Measurements from ENCODE around the gene NRG4. TPM values are rescaled to one million over a fixed set of nuclear protein-coding genes. Genes with fewer than 3 reads are reported as not detected.

The NRG4 gene
- total and polyA plus RNA-seq, 2 donors (not counting 3 experiments of a cell fraction or from before 2014, with no cell fraction given), result not detected

- Histone ChIP-seq H3K4me1 (ENCODE audit: control insufficient read depth, extremely low read depth, insufficient read depth, low read length) (no peaks in the 10 kb centered on the region), H3K9me1 (replicated peaks; ENCODE audit: control insufficient read depth, extremely low read depth, insufficient read depth, low read length) (no peaks in the 10 kb centered on the region), H3K9ac (replicated peaks; ENCODE audit: extremely low read depth, insufficient read depth, low read length) (no peak overlapping the region), H3K27me3 (ENCODE audit: control insufficient read depth in 2 of 2, insufficient read depth in 2 of 2, low read length in 2 of 2) (peaks cover 3 to 19% of the 10 kb centered on the region in 2 experiments), H3K27ac (ENCODE audit: insufficient read depth, low read depth, low read length) (no peak overlapping the region), H3K4me2 (ENCODE audit: insufficient read depth, low read length) (no peak overlapping the region), H3K4me3 (replicated peaks in 1 of 3; ENCODE audit: insufficient read depth in 1 of 3, low read depth in 1 of 3, low read length in 3 of 3) (no peak overlapping the region), H4K20me1 (replicated peaks; ENCODE audit: control insufficient read depth, extremely low read depth, insufficient read depth, low read length) (no peaks in the 10 kb centered on the region), H3K9me3 (replicated peaks; ENCODE audit: control insufficient read depth, insufficient read depth, low read length) (no peaks in the 10 kb centered on the region), H3K36me3 (ENCODE audit: control insufficient read depth in 2 of 2, extremely low read depth in 1 of 2, insufficient read depth in 2 of 2, low read length in 2 of 2) (no peaks in the 10 kb centered on the region), H2AFZ (ENCODE audit: low read depth, low read length) (no peak overlapping the region), H3K79me2 (ENCODE audit: control insufficient read depth, insufficient read depth, low read length) (no peaks in the 10 kb centered on the region)
- TF ChIP-seq GATA2 (IDR thresholded peaks at IDR 0.05; ENCODE audit: insufficient read depth, insufficient read length, low read depth, low read length) (no peak), EZH2 (IDR thresholded peaks at IDR 0.05; ENCODE audit: borderline replicate concordance, low read depth, low read length, severe bottlenecking) (no peak), MYC (IDR thresholded peaks at IDR 0.05; ENCODE audit: low read depth, low read length) (no peak), JUN (IDR thresholded peaks at IDR 0.05; ENCODE audit: borderline replicate concordance, insufficient read depth, insufficient read length, low read depth) (no peak), POLR2AphosphoS5 (IDR thresholded peaks at IDR 0.05; ENCODE audit: insufficient read depth, low read depth, low read length) (no peak), FOS (IDR thresholded peaks at IDR 0.05; ENCODE audit: borderline replicate concordance, insufficient read depth, low read length) (no peak), POLR2A (IDR thresholded peaks at IDR 0.05; ENCODE audit: low read depth, low read length) (no peak), MAX (IDR thresholded peaks at IDR 0.05; ENCODE audit: insufficient read depth, insufficient read length) (no peak), CTCF (IDR thresholded peaks at IDR 0.05; ENCODE audit: extremely low read depth in 1 of 2, insufficient read depth in 1 of 2, low read depth in 1 of 2, low read length in 2 of 2) (no peak)
- ChIA-PET POLR2A (no interaction called here), CTCF (no interaction called here)
- intact Hi-C loops (cut with micrococcal nuclease), result no loop called here
- dilution Hi-C loops (cut with MboI; ENCODE audit: extremely low pct_ligation_motif_present, low sequenced_read_pairs), result no loop called here
- FAIRE-seq (no peak), DNase-seq (ENCODE audit: low read depth, low spot score) (no peak)
- BruUV-seq (replicated peaks), result no TSS peak
These were observed 8.9 kb downstream of the NRG4 start for GRCh38 chr15:76003364-76003763.
